HepG2 (cell line): Measurements from ENCODE around the gene NIN. TPM values are rescaled to one million over a fixed set of nuclear protein-coding genes. Genes with fewer than 3 reads are reported as not detected.

ENCODE experiments used
- ARNTL ChIP-seq: sonication (generic); formaldehyde crosslinking; IDR thresholded peaks from 2 replicates; pipeline ENCODE4 v1.4.0; 2020; ENCODE audit warnings: mild to moderate bottlenecking, missing genetic modification reagents
- CHCHD3 ChIP-seq: sonication (generic); formaldehyde crosslinking; IDR thresholded peaks from 2 replicates; pipeline ENCODE4 v1.8.0; 2022; ENCODE audit warnings: mild to moderate bottlenecking, missing genetic modification reagents, moderate library complexity
- HOXA9 ChIP-seq: sonication (generic); formaldehyde crosslinking; IDR thresholded peaks from 2 replicates; pipeline ENCODE4 v1.8.1; 2022; ENCODE audit warnings: missing genetic modification reagents, mild to moderate bottlenecking, moderate library complexity, borderline replicate concordance
- MZF1 ChIP-seq: sonication (generic); formaldehyde crosslinking; IDR thresholded peaks from 2 replicates; pipeline ENCODE4 v1.8.1; 2023; ENCODE audit warnings: mild to moderate bottlenecking, missing genetic modification reagents, borderline replicate concordance
- RBFOX2 ChIP-seq: fragments of 200-400 bp; formaldehyde crosslinking; IDR thresholded peaks from 2 replicates; pipeline ENCODE4 v1.6.1; 2017; ENCODE audit warnings: low read depth, mild to moderate bottlenecking, low read length
- SNAI1 ChIP-seq: sonication (generic); formaldehyde crosslinking; IDR thresholded peaks from 2 replicates; pipeline ENCODE4 v1.5.0; 2020; ENCODE audit warnings: mild to moderate bottlenecking, missing genetic modification reagents, borderline replicate concordance
- TSC22D2 ChIP-seq: sonication (generic); formaldehyde crosslinking; IDR thresholded peaks from 2 replicates; pipeline ENCODE4 v1.5.1; 2020; ENCODE audit warnings: missing genetic modification reagents, mild to moderate bottlenecking, borderline replicate concordance
- ZFP37 ChIP-seq: sonication (generic); formaldehyde crosslinking; IDR thresholded peaks from 2 replicates; pipeline ENCODE4 v1.4.0; 2020; ENCODE audit warnings: missing genetic modification reagents, borderline replicate concordance
- ZFP41 ChIP-seq: sonication (generic); formaldehyde crosslinking; IDR thresholded peaks from 2 replicates; pipeline ENCODE4 v1.4.0; 2020; ENCODE audit warnings: mild to moderate bottlenecking, missing genetic modification reagents, borderline replicate concordance
- ZNF253 ChIP-seq: sonication (generic); formaldehyde crosslinking; IDR thresholded peaks from 2 replicates; pipeline ENCODE4 v1.8.0; 2022; ENCODE audit warnings: mild to moderate bottlenecking, missing genetic modification reagents, borderline replicate concordance
- ZNF264 ChIP-seq: sonication (generic); formaldehyde crosslinking; IDR thresholded peaks from 2 replicates; pipeline ENCODE4 v1.4.0; 2020; ENCODE audit warnings: missing genetic modification reagents
- ZNF562 ChIP-seq: sonication (generic); formaldehyde crosslinking; IDR thresholded peaks from 2 replicates; pipeline ENCODE4 v1.8.0; 2022; ENCODE audit warnings: missing genetic modification reagents, borderline replicate concordance
- ZNF567 ChIP-seq: sonication (generic); formaldehyde crosslinking; IDR thresholded peaks from 2 replicates; pipeline ENCODE4 v1.8.1; 2023; ENCODE audit warnings: mild to moderate bottlenecking, missing genetic modification reagents, borderline replicate concordance
- ZNF652 ChIP-seq: IDR thresholded peaks from 2 replicates; pipeline ENCODE4 v1.6.1; 2016; ENCODE audit warnings: low read depth, borderline replicate concordance
- polyA plus RNA-seq, 8 experiments: library from polyadenylated mRNA; depleted of rRNA in 3 of 8; stranded (reverse) in 7 of 8; unstranded in 1 of 8; fragments of >200 nt; fragmentation: Illumina TruSeq in 4 of 8; extraction: Trizol in 4 of 8; gene quantifications; 2 replicates each; pipeline versions ENCODE4 v1.2.1 to v1.2.3, GENCODE V29; 2011 to 2016; ENCODE audit warnings: low read depth in 4 of 8, missing spikeins in 1 of 8, mixed read lengths in 1 of 8; ENCODE audit not compliant: insufficient read depth in 1 of 8
- total RNA-seq, 5 experiments: library from RNA; depleted of rRNA; stranded (reverse); fragments of >200 nt; fragmentation: Illumina TruSeq; extraction: Trizol; gene quantifications; 2 replicates each; pipeline ENCODE4 v1.2.3, GENCODE V29; 2016; ENCODE audit warnings: low read depth in 1 of 5
- TF ChIP-seq, protein P1 (sequence below): sonication (generic); formaldehyde crosslinking; IDR thresholded peaks from 2 replicates; pipeline ENCODE4 v1.4.0; 2020; ENCODE audit warnings: missing genetic modification reagents
- TF ChIP-seq, protein P2 (sequence below): sonication (generic); formaldehyde crosslinking; IDR thresholded peaks from 2 replicates; pipeline ENCODE4 v1.4.0; 2020; ENCODE audit warnings: missing genetic modification reagents, low read depth, mild to moderate bottlenecking, borderline replicate concordance
- TF ChIP-seq, protein P3 (sequence below): sonication (generic); formaldehyde crosslinking; IDR thresholded peaks from 2 replicates; pipeline ENCODE4 v1.5.1; 2020; ENCODE audit warnings: mild to moderate bottlenecking, moderate library complexity, missing genetic modification reagents
- TF ChIP-seq, protein P4 (sequence below): sonication (generic); formaldehyde crosslinking; IDR thresholded peaks from 2 replicates; pipeline ENCODE4 v1.5.0; 2020; ENCODE audit warnings: missing genetic modification reagents
- TF ChIP-seq, protein P5 (sequence below): sonication (generic); formaldehyde crosslinking; IDR thresholded peaks from 2 replicates; pipeline ENCODE4 v1.5.0; 2020; ENCODE audit warnings: mild to moderate bottlenecking, missing genetic modification reagents
- TF ChIP-seq, protein P6 (sequence below): sonication (generic); formaldehyde crosslinking; IDR thresholded peaks from 2 replicates; pipeline ENCODE4 v1.4.0; 2020; ENCODE audit warnings: missing genetic modification reagents

Gene NIN
- total and polyA plus RNA-seq, 2 of the 13 experiments (the other 11 are each of a cell fraction or from before 2014, with no cell fraction given) = 2.8 to 9.7 TPM

DNA sequence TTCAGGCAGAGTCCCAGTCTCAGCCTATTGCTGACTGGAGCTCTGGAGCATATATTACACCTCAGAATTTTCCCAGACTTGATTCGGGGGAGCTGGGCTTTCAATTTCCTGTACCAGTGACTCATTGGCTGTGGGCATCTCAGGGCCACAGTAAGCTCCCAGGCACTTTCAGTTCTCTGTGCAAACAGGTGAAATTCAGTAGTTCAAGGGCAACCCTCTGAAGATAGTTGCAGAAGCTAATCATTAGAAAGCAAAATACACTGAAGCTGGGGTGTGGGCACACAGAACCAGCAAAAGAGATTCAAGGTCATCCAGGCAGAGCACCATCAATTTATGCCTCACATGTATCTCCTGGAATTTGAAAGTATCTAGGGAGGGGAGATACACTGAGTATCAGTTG is 8.1 kb upstream of the NIN start (continued):
- TF ChIP-seq ZFP37 (CRISPR knock-in tag) (no peak), MZF1 (CRISPR knock-in tag) (no peak), ZNF562 (CRISPR knock-in tag) (no peak), TSC22D2 (CRISPR knock-in tag) (no peak), SNAI1 (CRISPR knock-in tag) (no peak), ZNF253 (CRISPR knock-in tag) (no peak), ZFP41 (CRISPR knock-in tag) (no peak), CHCHD3 (CRISPR knock-in tag) (no peak), ARNTL (no peak), ZNF652 (CRISPR knock-in tag) (0 out of 2 replicates have a peak, but pooled peaks have one; percentile 38), ZNF567 (CRISPR knock-in tag) (no peak), RBFOX2 (no peak), ZNF264 (CRISPR knock-in tag) (no peak), HOXA9 (CRISPR knock-in tag) (no peak)
- TF ChIP-seq, protein P1, sequence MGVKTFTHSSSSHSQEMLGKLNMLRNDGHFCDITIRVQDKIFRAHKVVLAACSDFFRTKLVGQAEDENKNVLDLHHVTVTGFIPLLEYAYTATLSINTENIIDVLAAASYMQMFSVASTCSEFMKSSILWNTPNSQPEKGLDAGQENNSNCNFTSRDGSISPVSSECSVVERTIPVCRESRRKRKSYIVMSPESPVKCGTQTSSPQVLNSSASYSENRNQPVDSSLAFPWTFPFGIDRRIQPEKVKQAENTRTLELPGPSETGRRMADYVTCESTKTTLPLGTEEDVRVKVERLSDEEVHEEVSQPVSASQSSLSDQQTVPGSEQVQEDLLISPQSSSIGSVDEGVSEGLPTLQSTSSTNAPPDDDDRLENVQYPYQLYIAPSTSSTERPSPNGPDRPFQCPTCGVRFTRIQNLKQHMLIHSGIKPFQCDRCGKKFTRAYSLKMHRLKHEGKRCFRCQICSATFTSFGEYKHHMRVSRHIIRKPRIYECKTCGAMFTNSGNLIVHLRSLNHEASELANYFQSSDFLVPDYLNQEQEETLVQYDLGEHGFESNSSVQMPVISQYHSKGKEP (CRISPR knock-in tag) = no peak
- TF ChIP-seq, protein P2, sequence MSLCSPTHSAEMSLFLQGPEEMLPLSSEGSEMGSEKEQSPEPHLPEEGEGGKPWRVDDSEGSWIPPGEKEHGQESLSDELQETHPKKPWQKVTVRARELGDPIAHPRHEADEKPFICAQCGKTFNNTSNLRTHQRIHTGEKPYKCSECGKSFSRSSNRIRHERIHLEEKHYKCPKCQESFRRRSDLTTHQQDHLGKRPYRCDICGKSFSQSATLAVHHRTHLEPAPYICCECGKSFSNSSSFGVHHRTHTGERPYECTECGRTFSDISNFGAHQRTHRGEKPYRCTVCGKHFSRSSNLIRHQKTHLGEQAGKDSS (CRISPR knock-in tag) = no peak
- TF ChIP-seq, protein P3, sequence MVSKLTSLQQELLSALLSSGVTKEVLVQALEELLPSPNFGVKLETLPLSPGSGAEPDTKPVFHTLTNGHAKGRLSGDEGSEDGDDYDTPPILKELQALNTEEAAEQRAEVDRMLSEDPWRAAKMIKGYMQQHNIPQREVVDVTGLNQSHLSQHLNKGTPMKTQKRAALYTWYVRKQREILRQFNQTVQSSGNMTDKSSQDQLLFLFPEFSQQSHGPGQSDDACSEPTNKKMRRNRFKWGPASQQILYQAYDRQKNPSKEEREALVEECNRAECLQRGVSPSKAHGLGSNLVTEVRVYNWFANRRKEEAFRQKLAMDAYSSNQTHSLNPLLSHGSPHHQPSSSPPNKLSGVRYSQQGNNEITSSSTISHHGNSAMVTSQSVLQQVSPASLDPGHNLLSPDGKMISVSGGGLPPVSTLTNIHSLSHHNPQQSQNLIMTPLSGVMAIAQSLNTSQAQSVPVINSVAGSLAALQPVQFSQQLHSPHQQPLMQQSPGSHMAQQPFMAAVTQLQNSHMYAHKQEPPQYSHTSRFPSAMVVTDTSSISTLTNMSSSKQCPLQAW = peak; percentile 38; the same call in 1 of the 2 replicates
- TF ChIP-seq, protein P4, sequence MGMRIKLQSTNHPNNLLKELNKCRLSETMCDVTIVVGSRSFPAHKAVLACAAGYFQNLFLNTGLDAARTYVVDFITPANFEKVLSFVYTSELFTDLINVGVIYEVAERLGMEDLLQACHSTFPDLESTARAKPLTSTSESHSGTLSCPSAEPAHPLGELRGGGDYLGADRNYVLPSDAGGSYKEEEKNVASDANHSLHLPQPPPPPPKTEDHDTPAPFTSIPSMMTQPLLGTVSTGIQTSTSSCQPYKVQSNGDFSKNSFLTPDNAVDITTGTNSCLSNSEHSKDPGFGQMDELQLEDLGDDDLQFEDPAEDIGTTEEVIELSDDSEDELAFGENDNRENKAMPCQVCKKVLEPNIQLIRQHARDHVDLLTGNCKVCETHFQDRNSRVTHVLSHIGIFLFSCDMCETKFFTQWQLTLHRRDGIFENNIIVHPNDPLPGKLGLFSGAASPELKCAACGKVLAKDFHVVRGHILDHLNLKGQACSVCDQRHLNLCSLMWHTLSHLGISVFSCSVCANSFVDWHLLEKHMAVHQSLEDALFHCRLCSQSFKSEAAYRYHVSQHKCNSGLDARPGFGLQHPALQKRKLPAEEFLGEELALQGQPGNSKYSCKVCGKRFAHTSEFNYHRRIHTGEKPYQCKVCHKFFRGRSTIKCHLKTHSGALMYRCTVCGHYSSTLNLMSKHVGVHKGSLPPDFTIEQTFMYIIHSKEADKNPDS (CRISPR knock-in tag) = no peak
- TF ChIP-seq, protein P5, sequence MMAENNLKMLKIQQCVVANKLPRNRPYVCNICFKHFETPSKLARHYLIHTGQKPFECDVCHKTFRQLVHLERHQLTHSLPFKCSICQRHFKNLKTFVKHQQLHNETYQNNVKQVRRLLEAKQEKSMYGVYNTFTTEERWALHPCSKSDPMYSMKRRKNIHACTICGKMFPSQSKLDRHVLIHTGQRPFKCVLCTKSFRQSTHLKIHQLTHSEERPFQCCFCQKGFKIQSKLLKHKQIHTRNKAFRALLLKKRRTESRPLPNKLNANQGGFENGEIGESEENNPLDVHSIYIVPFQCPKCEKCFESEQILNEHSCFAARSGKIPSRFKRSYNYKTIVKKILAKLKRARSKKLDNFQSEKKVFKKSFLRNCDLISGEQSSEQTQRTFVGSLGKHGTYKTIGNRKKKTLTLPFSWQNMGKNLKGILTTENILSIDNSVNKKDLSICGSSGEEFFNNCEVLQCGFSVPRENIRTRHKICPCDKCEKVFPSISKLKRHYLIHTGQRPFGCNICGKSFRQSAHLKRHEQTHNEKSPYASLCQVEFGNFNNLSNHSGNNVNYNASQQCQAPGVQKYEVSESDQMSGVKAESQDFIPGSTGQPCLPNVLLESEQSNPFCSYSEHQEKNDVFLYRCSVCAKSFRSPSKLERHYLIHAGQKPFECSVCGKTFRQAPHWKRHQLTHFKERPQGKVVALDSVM (CRISPR knock-in tag) = no peak
- TF ChIP-seq, protein P6, sequence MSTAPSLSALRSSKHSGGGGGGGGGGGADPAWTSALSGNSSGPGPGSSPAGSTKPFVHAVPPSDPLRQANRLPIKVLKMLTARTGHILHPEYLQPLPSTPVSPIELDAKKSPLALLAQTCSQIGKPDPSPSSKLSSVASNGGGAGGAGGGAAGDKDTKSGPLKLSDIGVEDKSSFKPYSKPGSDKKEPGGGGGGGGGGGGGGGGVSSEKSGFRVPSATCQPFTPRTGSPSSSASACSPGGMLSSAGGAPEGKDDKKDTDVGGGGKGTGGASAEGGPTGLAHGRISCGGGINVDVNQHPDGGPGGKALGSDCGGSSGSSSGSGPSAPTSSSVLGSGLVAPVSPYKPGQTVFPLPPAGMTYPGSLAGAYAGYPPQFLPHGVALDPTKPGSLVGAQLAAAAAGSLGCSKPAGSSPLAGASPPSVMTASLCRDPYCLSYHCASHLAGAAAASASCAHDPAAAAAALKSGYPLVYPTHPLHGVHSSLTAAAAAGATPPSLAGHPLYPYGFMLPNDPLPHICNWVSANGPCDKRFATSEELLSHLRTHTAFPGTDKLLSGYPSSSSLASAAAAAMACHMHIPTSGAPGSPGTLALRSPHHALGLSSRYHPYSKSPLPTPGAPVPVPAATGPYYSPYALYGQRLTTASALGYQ (CRISPR knock-in tag) = no peak
